Endothelial cell of hepatic sinusoid (primary cell): ENCODE results near the gene DTNBP1.

Experiments used
- in situ Hi-C: cut with HindIII; loops from 2 replicates; pipeline ENCODE4 v1.10.0; 2017; ENCODE audit warnings: low sequenced_read_pairs

The DTNBP1 gene

GRCh38 chr6:15506066-15506465 is 156.8 kb downstream of the DTNBP1 start:
- in situ Hi-C loops: no loop called here

GRCh38 chr6:15505463-15505918 is 157.3 kb downstream of the DTNBP1 start:
- in situ Hi-C loops: no loop called here

- in situ Hi-C loops: no loop called here
These were observed 158.1 kb downstream of the DTNBP1 start for GRCh38 chr6:15504581-15505350.

GRCh38 chr6:15504040-15504495 is 158.8 kb downstream of the DTNBP1 start:
- in situ Hi-C loops: no loop called here

- in situ Hi-C loops: no loop called here
These were observed 159.5 kb downstream of the DTNBP1 start for GRCh38 chr6:15503346-15503680.

GRCh38 chr6:15502446-15503345 is 160.1 kb downstream of the DTNBP1 start:
- in situ Hi-C loops: no loop called here

- in situ Hi-C loops: no loop called here
These were observed 160.9 kb downstream of the DTNBP1 start for GRCh38 chr6:15501826-15502445.

- in situ Hi-C loops: no loop called here
These were observed 161.7 kb downstream of the DTNBP1 start for GRCh38 chr6:15500901-15501825.

- in situ Hi-C loops: no loop called here
These were observed 162.6 kb downstream of the DTNBP1 start for GRCh38 chr6:15500078-15500740.

GRCh38 chr6:15499591-15499990 is 163.2 kb downstream of the DTNBP1 start:
- in situ Hi-C loops: no loop called here

- in situ Hi-C loops: no loop called here
These were observed 163.7 kb downstream of the DTNBP1 start for GRCh38 chr6:15499125-15499524.

GRCh38 chr6:15498640-15499039 is 164.2 kb downstream of the DTNBP1 start:
- in situ Hi-C loops: no loop called here

GRCh38 chr6:15496345-15497131 is 166.3 kb downstream of the DTNBP1 start:
- in situ Hi-C loops: no loop called here

- in situ Hi-C loops: no loop called here
These were observed 167.4 kb downstream of the DTNBP1 start for GRCh38 chr6:15495375-15495901.

GRCh38 chr6:15493437-15494168 is 169.2 kb downstream of the DTNBP1 start:
- in situ Hi-C loops: no loop called here

GRCh38 chr6:15491986-15492269 is 170.9 kb downstream of the DTNBP1 start:
- in situ Hi-C loops: no loop called here

GRCh38 chr6:15491255-15491985 is 171.4 kb downstream of the DTNBP1 start:
- in situ Hi-C loops: no loop called here
